Activated CD8-positive, alpha-beta memory T cell treated with anti-CD3 and anti-CD28 coated beads, Interleukin-2, amount 50 U/mL, for 48 hours (primary cell): Measurements from ENCODE around the gene C10orf67.
"Not testable (repeated sequence)": the region's sequence is repeated elsewhere in the genome, so short reads cannot be mapped to it uniquely, and the experiment has no call there.

Experiments
- DNase-seq: peaks from one replicate; pipeline ENCODE4 v3.0.0-alpha.2; 2020

C10orf67 gene

GRCh38 chr10:23263441-23264164 is 81.0 kb downstream of the C10orf67 start:
- no peak for DNase-seq

DNA sequence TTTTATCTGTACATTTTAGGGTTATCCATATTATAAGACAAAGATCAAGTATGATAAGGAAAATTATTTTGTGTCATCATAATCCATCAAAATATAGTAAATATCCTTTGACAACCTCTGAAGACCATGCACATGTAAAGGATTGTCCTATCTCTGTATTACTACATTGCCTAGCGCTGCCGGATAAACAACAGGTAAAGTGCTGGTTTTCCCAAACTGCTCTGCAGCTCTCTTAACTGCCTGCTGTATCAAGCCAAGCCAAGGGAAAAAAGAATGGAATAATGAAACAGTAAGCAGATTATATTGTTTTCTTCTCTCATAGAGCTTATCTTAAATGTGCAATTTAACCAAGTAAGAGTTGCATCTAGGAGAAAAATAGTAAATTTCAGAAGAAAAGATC is 81.7 kb downstream of the C10orf67 start:
- DNase-seq, result no peak

GRCh38 chr10:23258516-23258915 is 86.1 kb downstream of the C10orf67 start:
- DNase-seq, result no peak

GRCh38 chr10:23253780-23254179 is 90.8 kb downstream of the C10orf67 start:
- no peak for DNase-seq

DNA sequence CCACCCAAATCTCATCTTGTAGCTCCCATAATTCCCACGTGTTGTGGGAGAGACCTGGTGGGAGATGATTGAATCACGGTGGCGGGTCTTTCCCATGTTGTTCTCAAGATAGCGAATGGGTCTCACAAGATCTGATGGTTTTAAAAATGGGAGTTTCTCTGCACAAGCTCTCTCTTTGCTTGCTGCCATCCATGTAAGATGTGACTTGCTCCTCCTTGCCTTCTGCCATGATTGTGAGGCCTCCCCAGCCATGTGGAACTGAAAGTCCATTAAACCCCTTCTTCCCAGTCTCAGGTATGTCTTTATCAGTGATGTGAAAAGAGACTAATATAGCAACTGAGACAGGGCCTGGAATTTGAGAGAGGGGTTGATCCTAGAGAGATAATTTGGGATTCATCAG is 91.7 kb downstream of the C10orf67 start:
- not testable (repeated sequence) for DNase-seq

DNA sequence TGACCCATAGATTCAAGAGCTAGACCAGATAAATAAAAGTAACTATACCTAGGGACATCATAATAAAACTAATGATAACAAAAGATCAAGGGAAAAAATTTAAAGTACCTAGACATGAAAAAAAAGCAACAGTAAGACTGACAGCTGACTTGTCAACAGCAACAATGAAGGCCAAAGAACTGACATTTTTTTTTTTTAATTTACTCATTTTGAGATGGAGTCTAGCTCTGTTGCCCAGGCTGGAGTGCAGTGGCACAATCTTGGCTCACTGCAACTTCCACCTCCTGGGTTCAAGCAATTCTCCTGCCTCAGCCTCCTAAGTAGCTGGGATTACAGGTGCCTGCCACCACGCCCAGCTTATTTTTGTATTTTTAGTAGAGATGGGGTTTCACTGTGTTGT is 102.8 kb downstream of the C10orf67 start:
- DNase-seq, result not testable (repeated sequence)

GRCh38 chr10:23238015-23238414 is 106.6 kb downstream of the C10orf67 start:
- no peak for DNase-seq

- DNase-seq, result no peak
These were observed 114.0 kb downstream of the C10orf67 start for GRCh38 chr10:23230582-23230981.

DNA sequence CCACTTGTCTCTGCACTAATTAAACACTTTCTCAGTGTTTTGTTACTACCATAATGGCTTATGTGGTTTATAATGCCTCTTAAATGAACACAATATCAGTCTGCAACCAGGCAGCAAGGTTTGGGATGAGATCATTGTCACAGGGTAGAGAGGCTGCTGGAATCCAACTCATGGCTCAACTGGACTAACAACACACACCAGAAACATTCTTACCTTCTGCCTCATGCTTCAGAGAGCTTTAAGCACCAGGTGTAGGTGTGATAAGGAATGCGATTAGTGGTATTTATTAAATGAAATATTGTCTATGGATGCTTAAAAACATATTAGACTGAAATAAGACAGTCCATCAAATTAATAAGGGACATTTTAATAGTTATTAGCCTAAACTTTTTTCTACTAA is 127.1 kb downstream of the C10orf67 start:
- DNase-seq, result no peak

DNA sequence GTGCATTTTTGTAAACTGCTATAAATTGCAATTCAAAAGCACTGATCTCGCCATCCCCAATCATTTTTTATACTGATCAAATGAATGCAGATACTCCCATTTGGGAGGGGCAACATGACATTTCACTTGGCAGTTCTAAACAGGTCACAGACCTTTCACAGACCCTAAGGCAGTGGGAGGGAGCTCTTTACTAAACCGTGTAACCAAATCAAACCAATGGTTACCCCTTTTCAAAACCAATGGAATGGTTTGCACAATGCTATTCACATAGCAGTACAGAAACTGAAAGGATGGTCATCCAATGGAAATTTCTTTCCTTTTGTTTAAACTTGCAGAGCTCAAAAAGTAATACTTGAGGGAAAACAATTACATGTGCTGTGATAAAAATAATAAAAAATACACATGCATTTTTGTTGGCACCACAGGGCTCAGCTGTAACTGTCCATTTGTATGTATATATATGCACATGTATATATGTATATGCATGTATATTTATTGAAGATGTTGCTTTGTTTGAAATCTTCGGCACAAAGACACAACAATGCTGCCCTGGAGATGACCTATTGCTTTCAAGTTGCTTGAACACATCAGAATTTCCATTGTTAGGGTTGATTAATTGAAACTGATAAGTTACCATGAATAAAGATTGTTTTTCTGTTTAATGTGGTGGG is 138.5 kb downstream of the C10orf67 start:
- no peak for DNase-seq

- DNase-seq, result no peak
These were observed 139.8 kb downstream of the C10orf67 start for GRCh38 chr10:23204773-23205172.

GRCh38 chr10:23203369-23204325 is 140.9 kb downstream of the C10orf67 start:
- no peak for DNase-seq

GRCh38 chr10:23202779-23203178 is 141.8 kb downstream of the C10orf67 start:
- DNase-seq, result no peak

- no peak for DNase-seq
These were observed 142.8 kb downstream of the C10orf67 start for GRCh38 chr10:23201837-23202236.

DNA sequence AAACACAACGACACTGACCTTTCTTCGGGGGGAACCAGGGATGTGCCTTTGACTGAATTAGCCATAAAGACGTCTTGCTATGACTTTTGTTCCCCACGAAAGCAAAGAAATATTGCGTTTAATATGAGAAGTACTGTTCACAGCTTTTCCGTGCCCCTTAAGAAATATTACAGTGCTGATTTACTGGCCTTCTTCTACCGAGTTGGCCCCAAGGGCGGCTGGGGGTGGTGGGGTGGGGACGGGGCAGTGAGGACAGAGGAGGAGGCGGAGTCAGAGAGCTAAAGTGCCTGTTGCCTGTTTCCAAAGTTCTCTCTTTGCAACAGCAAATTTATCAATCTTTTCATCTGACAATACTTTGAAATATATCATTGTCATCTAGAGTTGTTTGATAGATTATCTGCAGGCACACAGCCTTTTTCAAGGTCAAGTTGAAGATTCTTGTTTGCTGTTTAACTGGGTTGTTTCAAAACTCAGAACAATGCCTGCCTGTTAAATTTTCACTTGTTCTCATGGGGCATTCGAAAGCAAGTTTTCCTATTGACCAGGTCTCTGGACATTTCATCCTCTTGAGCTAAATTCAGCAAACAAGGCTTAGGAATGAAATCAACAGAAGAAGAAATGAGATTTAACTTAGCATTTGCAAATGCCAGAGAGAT is 143.5 kb downstream of the C10orf67 start:
- DNase-seq, result no peak

DNA sequence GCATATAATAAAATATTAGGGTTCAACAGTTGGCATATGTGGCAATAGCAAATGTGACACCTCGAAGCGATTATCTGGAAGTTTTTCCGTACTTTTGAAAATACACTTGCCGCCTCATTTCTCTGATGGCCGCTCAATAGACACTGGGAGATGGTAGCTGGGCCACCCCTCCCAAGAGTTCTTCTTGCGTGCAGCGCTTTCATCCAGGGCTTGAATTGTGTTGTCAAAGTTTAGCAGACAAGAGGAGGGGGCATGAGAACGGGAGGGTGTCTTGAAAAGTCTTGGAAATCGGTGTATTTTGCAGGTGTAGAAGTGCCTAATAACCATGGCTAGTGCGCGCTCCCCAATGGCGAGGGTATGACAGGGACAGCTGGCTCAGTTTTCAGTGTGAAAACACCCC is 144.0 kb downstream of the C10orf67 start:
- no peak for DNase-seq

DNA sequence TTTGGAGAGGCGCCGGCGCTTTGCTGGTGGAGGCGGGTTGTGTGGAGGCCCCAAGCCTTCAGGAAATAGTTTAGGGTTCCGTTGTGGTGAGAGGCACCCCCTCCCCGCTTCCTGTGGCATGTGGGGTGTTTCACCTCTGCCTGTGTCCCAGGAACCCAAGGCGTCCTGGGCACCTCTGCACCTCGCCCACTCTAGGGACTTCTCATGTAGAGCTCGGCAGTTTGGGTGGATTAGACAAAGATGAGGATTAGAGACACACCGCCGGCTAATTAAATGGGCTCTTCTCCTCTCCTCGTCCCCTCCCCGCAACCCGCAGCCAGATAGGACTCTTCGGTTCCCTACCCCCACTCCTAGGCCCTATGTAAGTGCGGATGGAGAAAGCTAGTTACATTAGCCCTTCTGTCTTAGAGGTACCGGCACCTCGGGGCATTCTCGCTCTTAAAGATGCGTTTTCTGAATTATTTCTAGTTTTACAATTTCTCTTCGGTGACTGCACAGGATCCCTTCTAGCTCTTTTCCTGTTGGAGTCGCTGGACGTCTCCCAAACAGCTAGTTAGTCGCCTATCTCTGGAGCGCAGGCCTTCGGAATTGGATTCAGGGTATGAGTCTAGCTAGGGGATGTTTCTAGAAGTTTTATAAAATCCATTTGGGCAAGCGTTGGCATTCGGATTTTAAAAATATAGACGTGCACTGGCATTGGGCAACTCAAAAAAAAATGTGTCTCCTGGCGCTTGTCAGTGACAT is 144.7 kb downstream of the C10orf67 start:
- DNase-seq, result no peak

DNA sequence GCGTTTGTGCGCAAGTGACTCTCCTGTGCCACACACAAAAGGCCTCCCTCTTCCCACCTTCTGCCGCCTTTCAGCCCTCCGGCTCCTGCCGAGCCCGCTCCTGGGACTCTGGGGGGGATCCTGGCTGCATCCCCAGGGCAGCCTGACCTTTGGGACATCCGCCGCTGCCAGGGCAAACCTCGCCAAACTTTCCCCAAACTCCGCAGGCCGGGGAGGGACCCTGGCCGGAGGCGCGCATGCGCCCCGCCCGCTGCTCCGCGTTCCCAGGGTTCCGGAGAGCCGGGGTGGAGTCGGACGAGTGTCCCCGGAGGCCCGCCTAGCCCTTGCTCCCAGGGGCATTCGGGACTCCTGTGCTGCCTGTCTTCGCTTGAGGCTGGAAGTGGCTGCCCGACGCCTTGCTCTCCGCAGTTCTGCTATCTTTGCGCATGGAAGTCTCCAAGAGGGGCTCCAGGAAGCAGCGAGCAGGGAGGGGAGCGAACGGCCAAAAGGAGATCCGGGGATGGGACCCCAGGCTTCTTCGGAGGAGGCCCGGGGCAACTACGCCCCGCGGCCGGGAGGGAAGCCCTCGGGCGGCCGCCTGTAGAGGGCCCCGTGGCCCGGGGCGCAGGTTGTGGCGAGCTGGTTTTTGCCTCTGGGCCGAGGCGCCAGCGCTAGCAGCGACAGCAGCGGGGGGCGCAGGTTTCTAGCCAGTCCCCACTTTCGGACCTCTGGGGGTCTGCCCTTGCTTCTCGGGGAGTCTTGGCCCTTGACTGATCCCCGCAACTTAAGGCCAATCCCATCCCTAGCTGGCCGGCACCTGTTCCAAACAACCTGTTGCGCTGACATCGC is 145.4 kb downstream of the C10orf67 start:
- no peak for DNase-seq

GRCh38 chr10:23198610-23198939 is 146.0 kb downstream of the C10orf67 start:
- no peak for DNase-seq

DNA sequence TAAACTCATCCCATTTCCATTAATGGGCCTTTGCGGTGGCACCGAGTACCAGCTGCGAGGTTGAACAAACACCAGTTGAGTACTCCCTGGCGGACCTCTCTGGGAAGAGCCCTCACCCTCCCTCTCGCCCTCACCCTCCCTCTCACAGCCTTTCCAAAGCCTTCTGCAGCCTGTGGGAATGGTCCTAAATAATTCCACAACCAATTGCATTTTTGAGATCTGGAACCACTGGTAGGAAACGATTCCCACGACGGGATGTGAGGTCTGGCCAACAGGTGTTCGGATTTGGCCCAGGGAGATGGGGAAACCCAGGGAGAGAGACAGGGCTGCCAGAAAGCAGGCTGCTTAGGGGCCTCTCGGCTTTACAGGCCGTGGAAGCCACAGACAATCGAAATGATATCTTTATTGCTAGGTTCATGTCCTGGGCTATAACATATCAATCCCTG is 147.2 kb downstream of the C10orf67 start:
- no peak for DNase-seq

GRCh38 chr10:23196915-23197314 is 147.7 kb downstream of the C10orf67 start:
- no peak for DNase-seq
